ENCODE measurements around the gene DDIT4.

- TF ChIP-seq CTCF (conservative IDR thresholded peaks at IDR 0.05; ENCODE audit: low read depth, low read length) (no peak), RAD21 (IDR thresholded peaks at IDR 0.05; ENCODE audit: low read length) (no peak), POLR2A (IDR thresholded peaks at IDR 0.05; ENCODE audit: low read depth, low read length) (no peak), MXI1 (IDR thresholded peaks at IDR 0.05; ENCODE audit: borderline replicate concordance, low read depth, low read length) (no peak), USF2 (IDR thresholded peaks at IDR 0.05; ENCODE audit: low read depth, low read length) (no peak), RFX5 (IDR thresholded peaks at IDR 0.05; ENCODE audit: low read depth, low read length) (no peak), CEBPB (IDR thresholded peaks at IDR 0.05; ENCODE audit: low read depth, low read length) (no peak), BHLHE40 (IDR thresholded peaks at IDR 0.05; ENCODE audit: low read depth, low read length) (no peak), RCOR1 (IDR thresholded peaks at IDR 0.05; ENCODE audit: insufficient replicate concordance, low read length) (no peak), ELK1 (IDR thresholded peaks at IDR 0.05; ENCODE audit: borderline replicate concordance, low read depth, low read length) (no peak), SMC3 (IDR thresholded peaks at IDR 0.05; ENCODE audit: low read depth, low read length) (no peak)
Observed at GRCh38 chr10:72298592-72299519, 25.1 kb downstream of the DDIT4 start.
